ENCODE measurements around the gene BRIX1. TPM values are rescaled to one million over a fixed set of nuclear protein-coding genes. Genes with fewer than 3 reads are reported as not detected.
A peak's percentile ranks its signal among the peaks of the same experiment; 100 is the strongest.

The BRIX1 gene
- total and polyA plus RNA-seq, 2 of the 13 experiments (the other 11 are each of a cell fraction or from before 2014, with no cell fraction given), result 23.6 to 78.4 TPM

DNA sequence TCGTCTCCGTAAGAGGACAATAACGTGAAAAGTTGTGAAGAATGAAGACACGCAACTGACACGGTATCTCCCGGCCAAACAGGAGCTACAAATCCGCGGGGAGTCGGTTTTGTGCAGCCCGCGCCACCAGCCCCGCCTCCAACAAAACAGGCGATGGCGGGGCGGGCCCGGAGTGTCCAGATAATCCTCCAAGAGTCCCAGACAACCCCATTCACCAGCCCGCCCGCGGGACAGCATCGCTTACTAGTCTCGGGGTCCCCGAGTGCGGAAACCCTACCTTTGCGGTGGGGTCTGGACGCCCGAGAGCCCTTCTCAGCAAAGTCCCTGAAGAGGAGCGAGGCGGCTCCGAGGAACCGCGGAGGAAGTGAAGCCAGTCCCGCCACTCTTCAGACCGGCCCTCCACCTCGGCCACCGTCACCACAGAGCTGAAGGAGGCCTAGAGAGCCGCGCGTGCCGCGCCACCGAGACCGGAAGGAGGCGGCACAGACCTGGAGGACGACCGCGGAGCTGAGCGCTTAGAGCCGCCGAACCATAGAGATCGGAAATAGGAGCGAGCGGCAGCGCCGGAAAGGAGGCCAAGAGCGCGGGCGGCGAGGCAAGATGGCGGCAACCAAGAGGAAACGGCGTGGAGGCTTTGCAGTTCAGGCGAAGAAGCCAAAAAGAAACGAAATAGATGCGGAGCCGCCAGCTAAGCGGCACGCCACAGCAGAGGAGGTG, at the start of gene BRIX1, which contains the start of gene RAD1 (continued):
- TF ChIP-seq, protein P1, sequence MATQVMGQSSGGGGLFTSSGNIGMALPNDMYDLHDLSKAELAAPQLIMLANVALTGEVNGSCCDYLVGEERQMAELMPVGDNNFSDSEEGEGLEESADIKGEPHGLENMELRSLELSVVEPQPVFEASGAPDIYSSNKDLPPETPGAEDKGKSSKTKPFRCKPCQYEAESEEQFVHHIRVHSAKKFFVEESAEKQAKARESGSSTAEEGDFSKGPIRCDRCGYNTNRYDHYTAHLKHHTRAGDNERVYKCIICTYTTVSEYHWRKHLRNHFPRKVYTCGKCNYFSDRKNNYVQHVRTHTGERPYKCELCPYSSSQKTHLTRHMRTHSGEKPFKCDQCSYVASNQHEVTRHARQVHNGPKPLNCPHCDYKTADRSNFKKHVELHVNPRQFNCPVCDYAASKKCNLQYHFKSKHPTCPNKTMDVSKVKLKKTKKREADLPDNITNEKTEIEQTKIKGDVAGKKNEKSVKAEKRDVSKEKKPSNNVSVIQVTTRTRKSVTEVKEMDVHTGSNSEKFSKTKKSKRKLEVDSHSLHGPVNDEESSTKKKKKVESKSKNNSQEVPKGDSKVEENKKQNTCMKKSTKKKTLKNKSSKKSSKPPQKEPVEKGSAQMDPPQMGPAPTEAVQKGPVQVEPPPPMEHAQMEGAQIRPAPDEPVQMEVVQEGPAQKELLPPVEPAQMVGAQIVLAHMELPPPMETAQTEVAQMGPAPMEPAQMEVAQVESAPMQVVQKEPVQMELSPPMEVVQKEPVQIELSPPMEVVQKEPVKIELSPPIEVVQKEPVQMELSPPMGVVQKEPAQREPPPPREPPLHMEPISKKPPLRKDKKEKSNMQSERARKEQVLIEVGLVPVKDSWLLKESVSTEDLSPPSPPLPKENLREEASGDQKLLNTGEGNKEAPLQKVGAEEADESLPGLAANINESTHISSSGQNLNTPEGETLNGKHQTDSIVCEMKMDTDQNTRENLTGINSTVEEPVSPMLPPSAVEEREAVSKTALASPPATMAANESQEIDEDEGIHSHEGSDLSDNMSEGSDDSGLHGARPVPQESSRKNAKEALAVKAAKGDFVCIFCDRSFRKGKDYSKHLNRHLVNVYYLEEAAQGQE (IDR thresholded peaks at IDR 0.05; ENCODE audit: borderline replicate concordance in 1 of 2, low read depth in 1 of 2, low read length in 2 of 2), result peak in 1 of 2 experiments; percentile 56; a peak in 1 of 4 replicates
- TF ChIP-seq MTF2 (CRISPR knock-in tag; IDR thresholded peaks at IDR 0.05; ENCODE audit: borderline replicate concordance), result peak; percentile 81; the same call in 1 of the 2 replicates
- TF ChIP-seq KDM3A (CRISPR knock-in tag; IDR thresholded peaks at IDR 0.05; ENCODE audit: low read depth), result peak; percentile 73; the same call in 1 of the 2 replicates
- TF ChIP-seq ZMAT3 (CRISPR knock-in tag; conservative IDR thresholded peaks at IDR 0.05), result peak; percentile 40; the same call in 1 of the 2 replicates
- peak; percentile 96 for TF ChIP-seq POGZ (CRISPR knock-in tag; IDR thresholded peaks at IDR 0.05)
- no peak; the same call in 1 of the 2 replicates for TF ChIP-seq JDP2 (CRISPR knock-in tag; IDR thresholded peaks at IDR 0.05; ENCODE audit: borderline replicate concordance)
- TF ChIP-seq, protein P2, sequence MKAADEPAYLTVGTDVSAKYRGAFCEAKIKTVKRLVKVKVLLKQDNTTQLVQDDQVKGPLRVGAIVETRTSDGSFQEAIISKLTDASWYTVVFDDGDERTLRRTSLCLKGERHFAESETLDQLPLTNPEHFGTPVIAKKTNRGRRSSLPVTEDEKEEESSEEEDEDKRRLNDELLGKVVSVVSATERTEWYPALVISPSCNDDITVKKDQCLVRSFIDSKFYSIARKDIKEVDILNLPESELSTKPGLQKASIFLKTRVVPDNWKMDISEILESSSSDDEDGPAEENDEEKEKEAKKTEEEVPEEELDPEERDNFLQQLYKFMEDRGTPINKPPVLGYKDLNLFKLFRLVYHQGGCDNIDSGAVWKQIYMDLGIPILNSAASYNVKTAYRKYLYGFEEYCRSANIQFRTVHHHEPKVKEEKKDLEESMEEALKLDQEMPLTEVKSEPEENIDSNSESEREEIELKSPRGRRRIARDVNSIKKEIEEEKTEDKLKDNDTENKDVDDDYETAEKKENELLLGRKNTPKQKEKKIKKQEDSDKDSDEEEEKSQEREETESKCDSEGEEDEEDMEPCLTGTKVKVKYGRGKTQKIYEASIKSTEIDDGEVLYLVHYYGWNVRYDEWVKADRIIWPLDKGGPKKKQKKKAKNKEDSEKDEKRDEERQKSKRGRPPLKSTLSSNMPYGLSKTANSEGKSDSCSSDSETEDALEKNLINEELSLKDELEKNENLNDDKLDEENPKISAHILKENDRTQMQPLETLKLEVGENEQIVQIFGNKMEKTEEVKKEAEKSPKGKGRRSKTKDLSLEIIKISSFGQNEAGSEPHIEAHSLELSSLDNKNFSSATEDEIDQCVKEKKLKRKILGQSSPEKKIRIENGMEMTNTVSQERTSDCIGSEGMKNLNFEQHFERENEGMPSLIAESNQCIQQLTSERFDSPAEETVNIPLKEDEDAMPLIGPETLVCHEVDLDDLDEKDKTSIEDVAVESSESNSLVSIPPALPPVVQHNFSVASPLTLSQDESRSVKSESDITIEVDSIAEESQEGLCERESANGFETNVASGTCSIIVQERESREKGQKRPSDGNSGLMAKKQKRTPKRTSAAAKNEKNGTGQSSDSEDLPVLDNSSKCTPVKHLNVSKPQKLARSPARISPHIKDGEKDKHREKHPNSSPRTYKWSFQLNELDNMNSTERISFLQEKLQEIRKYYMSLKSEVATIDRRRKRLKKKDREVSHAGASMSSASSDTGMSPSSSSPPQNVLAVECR (CRISPR knock-in tag; IDR thresholded peaks at IDR 0.05; ENCODE audit: borderline replicate concordance), result peak; percentile 98
- no peak for TF ChIP-seq FOXA1 (IDR thresholded peaks at IDR 0.05)
- 0 out of 2 replicates have a peak, but pooled peaks have one; percentile 8 for TF ChIP-seq FOXA1 (CRISPR knock-in tag; IDR thresholded peaks at IDR 0.05)
- peak; percentile 89 for TF ChIP-seq POLR2AphosphoS5 (IDR thresholded peaks at IDR 0.05; ENCODE audit: low read depth, low read length)
- no peak for TF ChIP-seq U2AF2 (IDR thresholded peaks at IDR 0.05; ENCODE audit: low read depth, low read length)
- TF ChIP-seq, protein P3, sequence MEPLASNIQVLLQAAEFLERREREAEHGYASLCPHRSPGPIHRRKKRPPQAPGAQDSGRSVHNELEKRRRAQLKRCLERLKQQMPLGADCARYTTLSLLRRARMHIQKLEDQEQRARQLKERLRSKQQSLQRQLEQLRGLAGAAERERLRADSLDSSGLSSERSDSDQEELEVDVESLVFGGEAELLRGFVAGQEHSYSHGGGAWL (CRISPR knock-in tag; IDR thresholded peaks at IDR 0.05), result peak; percentile 86; the same call in 1 of the 2 replicates
- peak; percentile 56; the same call in 1 of the 2 replicates for TF ChIP-seq ZSCAN29 (CRISPR knock-in tag; conservative IDR thresholded peaks at IDR 0.05)
- peak; percentile 90 for TF ChIP-seq GABPA (IDR thresholded peaks at IDR 0.05; ENCODE audit: low read depth, low read length)
- TF ChIP-seq GABPA (CRISPR knock-in tag; IDR thresholded peaks at IDR 0.05; ENCODE audit: low read depth), result peak; percentile 98
- 0 out of 2 replicates have a peak, but pooled peaks have one; percentile 15 for TF ChIP-seq KDM6A (CRISPR knock-in tag; IDR thresholded peaks at IDR 0.05; ENCODE audit: low read depth)
- TF ChIP-seq ZNF460 (CRISPR knock-in tag; IDR thresholded peaks at IDR 0.05; ENCODE audit: borderline replicate concordance), result peak; percentile 33; the same call in 1 of the 2 replicates
- peak; percentile 71 for TF ChIP-seq ZNF883 (CRISPR knock-in tag; IDR thresholded peaks at IDR 0.05; ENCODE audit: not compliant biosample characterization)
- no peak for TF ChIP-seq ZNF326 (CRISPR knock-in tag; IDR thresholded peaks at IDR 0.05; ENCODE audit: borderline replicate concordance)

Measured in HepG2 (cell line).